ENCODE measurements around the gene ILF3. TPM values are rescaled to one million over a fixed set of nuclear protein-coding genes. Genes with fewer than 3 reads are reported as not detected.

ILF3 gene
- total and polyA plus RNA-seq, 2 experiments from 2014 or later = 573 to 616 TPM

DNA sequence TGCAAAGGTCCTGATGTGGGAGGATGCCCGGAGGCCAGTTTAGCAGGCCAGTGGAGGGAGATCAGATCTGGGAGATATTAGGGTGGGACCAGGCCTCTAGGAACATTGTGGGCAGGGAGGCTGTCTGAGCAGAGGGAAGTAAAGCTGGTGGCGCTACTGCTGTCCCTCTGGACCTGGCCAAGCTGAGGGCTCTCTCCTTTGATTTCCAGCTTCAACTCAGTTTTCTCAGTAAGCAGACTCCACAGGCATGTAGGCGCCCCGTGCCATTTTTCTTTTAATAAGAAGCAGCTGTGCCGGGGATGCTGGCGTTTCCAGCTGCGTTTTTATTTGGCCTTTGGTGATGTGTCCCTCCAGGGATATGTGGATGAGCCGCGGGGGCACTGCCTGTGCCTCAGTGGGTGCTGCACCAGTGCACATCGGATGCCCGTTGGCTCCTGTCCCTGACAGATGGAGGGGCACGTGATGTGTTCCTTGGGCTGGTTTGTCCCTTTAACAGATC, 70.5 kb downstream of the ILF3 start (continued):
- TF ChIP-seq POLR2AphosphoS5 (IDR thresholded peaks at IDR 0.05; ENCODE audit: low read depth) = no peak

DNA sequence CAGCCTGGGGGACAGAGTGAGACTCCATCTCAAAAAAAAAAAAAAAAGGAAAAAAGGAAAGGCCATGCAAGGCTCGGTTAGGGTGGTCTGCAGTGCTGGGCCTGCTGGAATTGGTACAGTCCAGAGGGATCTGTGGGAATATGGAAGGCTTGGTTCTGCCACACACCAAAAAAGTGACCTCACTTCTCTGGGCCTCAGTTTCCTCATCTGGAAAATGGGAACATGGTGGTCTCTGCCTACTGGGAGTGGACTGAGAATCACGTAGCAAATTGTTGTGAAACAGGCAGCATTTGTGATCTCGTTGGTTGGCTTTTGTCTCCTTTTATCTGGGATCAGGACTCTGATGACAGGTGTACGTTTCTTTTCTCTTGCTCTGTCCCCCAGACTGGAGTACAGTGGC, 71.3 kb downstream of the ILF3 start:
- H3K79me2 ChIP-seq (replicated peaks; ENCODE audit: insufficient read depth) = peaks cover 97% of the 10 kb centered on the region

More for the DNA sequence above, 71.3 kb downstream of the ILF3 start:
- Histone ChIP-seq H2AFZ (no peak overlapping the region), H3K4me3 (no peak overlapping the region), H3F3A (replicated peaks; ENCODE audit: low read depth) (no peaks in the 10 kb centered on the region), H3K27ac (ENCODE audit: low read depth) (no peak overlapping the region), H3K4me1 (ENCODE audit: insufficient read depth) (no peaks in the 10 kb centered on the region), H3K36me3 (ENCODE audit: insufficient read depth) (no peaks in the 10 kb centered on the region), H3K27me3 (ENCODE audit: insufficient read depth) (no peaks in the 10 kb centered on the region), H3K4me2 (no peak overlapping the region), H3K9me2 (ENCODE audit: insufficient read depth) (no peaks in the 10 kb centered on the region), H4K20me1 (replicated peaks; ENCODE audit: insufficient read depth) (peaks cover 55% of the 10 kb centered on the region)
- TF ChIP-seq ZNF114 (CRISPR knock-in tag; IDR thresholded peaks at IDR 0.05) (no peak), ZNF462 (CRISPR knock-in tag; IDR thresholded peaks at IDR 0.05) (no peak), ZNF331 (CRISPR knock-in tag; IDR thresholded peaks at IDR 0.05; ENCODE audit: low read depth) (no peak), JUNB (IDR thresholded peaks at IDR 0.05; ENCODE audit: unreplicated experiment) (no peak), POLR2AphosphoS5 (IDR thresholded peaks at IDR 0.05; ENCODE audit: low read depth) (no peak)
- TF ChIP-seq, protein P1, sequence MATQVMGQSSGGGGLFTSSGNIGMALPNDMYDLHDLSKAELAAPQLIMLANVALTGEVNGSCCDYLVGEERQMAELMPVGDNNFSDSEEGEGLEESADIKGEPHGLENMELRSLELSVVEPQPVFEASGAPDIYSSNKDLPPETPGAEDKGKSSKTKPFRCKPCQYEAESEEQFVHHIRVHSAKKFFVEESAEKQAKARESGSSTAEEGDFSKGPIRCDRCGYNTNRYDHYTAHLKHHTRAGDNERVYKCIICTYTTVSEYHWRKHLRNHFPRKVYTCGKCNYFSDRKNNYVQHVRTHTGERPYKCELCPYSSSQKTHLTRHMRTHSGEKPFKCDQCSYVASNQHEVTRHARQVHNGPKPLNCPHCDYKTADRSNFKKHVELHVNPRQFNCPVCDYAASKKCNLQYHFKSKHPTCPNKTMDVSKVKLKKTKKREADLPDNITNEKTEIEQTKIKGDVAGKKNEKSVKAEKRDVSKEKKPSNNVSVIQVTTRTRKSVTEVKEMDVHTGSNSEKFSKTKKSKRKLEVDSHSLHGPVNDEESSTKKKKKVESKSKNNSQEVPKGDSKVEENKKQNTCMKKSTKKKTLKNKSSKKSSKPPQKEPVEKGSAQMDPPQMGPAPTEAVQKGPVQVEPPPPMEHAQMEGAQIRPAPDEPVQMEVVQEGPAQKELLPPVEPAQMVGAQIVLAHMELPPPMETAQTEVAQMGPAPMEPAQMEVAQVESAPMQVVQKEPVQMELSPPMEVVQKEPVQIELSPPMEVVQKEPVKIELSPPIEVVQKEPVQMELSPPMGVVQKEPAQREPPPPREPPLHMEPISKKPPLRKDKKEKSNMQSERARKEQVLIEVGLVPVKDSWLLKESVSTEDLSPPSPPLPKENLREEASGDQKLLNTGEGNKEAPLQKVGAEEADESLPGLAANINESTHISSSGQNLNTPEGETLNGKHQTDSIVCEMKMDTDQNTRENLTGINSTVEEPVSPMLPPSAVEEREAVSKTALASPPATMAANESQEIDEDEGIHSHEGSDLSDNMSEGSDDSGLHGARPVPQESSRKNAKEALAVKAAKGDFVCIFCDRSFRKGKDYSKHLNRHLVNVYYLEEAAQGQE (IDR thresholded peaks at IDR 0.05; ENCODE audit: unreplicated experiment) = no peak
- TF ChIP-seq, protein P2, sequence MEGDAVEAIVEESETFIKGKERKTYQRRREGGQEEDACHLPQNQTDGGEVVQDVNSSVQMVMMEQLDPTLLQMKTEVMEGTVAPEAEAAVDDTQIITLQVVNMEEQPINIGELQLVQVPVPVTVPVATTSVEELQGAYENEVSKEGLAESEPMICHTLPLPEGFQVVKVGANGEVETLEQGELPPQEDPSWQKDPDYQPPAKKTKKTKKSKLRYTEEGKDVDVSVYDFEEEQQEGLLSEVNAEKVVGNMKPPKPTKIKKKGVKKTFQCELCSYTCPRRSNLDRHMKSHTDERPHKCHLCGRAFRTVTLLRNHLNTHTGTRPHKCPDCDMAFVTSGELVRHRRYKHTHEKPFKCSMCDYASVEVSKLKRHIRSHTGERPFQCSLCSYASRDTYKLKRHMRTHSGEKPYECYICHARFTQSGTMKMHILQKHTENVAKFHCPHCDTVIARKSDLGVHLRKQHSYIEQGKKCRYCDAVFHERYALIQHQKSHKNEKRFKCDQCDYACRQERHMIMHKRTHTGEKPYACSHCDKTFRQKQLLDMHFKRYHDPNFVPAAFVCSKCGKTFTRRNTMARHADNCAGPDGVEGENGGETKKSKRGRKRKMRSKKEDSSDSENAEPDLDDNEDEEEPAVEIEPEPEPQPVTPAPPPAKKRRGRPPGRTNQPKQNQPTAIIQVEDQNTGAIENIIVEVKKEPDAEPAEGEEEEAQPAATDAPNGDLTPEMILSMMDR (conservative IDR thresholded peaks at IDR 0.05; ENCODE audit: low read depth in 2 of 2) = no peak
- TF ChIP-seq, protein P3, sequence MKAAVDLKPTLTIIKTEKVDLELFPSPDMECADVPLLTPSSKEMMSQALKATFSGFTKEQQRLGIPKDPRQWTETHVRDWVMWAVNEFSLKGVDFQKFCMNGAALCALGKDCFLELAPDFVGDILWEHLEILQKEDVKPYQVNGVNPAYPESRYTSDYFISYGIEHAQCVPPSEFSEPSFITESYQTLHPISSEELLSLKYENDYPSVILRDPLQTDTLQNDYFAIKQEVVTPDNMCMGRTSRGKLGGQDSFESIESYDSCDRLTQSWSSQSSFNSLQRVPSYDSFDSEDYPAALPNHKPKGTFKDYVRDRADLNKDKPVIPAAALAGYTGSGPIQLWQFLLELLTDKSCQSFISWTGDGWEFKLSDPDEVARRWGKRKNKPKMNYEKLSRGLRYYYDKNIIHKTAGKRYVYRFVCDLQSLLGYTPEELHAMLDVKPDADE (IDR thresholded peaks at IDR 0.05) = no peak
- H3K36me3 Mint-ChIP-seq (ENCODE audit: low read depth) = peaks cover 4% of the 10 kb centered on the region
- DNase-seq (ENCODE audit: low spot score) (no peak), ATAC-seq (no peak)
- no peak overlapping the region for H3K27ac Mint-ChIP-seq
- no peak overlapping the region for H3K4me3 Mint-ChIP-seq
- H3K27me3 Mint-ChIP-seq (ENCODE audit: insufficient read depth, low read depth, poor library complexity) = peaks cover 2% of the 10 kb centered on the region
- H3K4me1 Mint-ChIP-seq = 0 out of 3 replicates have a peak, but pooled peaks cover 3% of the 10 kb centered on the region
- no peaks in the 10 kb centered on the region for H3K9me3 Mint-ChIP-seq
